ENCODE data around the gene NPAS3.

Gene NPAS3

GRCh38 chr14:33194551-33194950 lies 255.9 kb downstream of the NPAS3 start:
- no peak for TF ChIP-seq CTCF (IDR thresholded peaks at IDR 0.05; ENCODE audit: low read depth, low read length, missing control alignments)
- H3K4me3 ChIP-seq (ENCODE audit: low read depth, low read length): no peak overlapping the region
- no peak overlapping the region for H3K27ac ChIP-seq
- no peaks in the 10 kb centered on the region for H3K36me3 ChIP-seq (replicated peaks)
- H3K27me3 ChIP-seq (replicated peaks): no peaks in the 10 kb centered on the region
- DNase-seq: no peak
- in situ Hi-C loops (cut with HindIII; ENCODE audit: low pct_ligation_motif_present, low sequenced_read_pairs): no loop called here

GRCh38 chr14:33198684-33199083 lies 260.0 kb downstream of the NPAS3 start:
- H3K27me3 ChIP-seq (replicated peaks): no peaks in the 10 kb centered on the region
- H3K36me3 ChIP-seq (replicated peaks): no peaks in the 10 kb centered on the region
- H3K4me3 ChIP-seq (ENCODE audit: low read depth, low read length): no peak overlapping the region
- no peak for DNase-seq
- in situ Hi-C loops (cut with HindIII; ENCODE audit: low pct_ligation_motif_present, low sequenced_read_pairs): no loop called here
- TF ChIP-seq CTCF (IDR thresholded peaks at IDR 0.05; ENCODE audit: low read depth, low read length, missing control alignments): no peak
- no peak overlapping the region for H3K27ac ChIP-seq

GRCh38 chr14:33201116-33201515 lies 262.4 kb downstream of the NPAS3 start:
- Histone ChIP-seq H3K4me3 (ENCODE audit: low read depth, low read length) (no peak overlapping the region), H3K27ac (no peak overlapping the region), H3K36me3 (replicated peaks) (no peaks in the 10 kb centered on the region), H3K27me3 (replicated peaks) (no peaks in the 10 kb centered on the region)
- in situ Hi-C loops (cut with HindIII; ENCODE audit: low pct_ligation_motif_present, low sequenced_read_pairs): no loop called here
- no peak for TF ChIP-seq CTCF (IDR thresholded peaks at IDR 0.05; ENCODE audit: low read depth, low read length, missing control alignments)
- DNase-seq: no peak

- TF ChIP-seq CTCF (IDR thresholded peaks at IDR 0.05; ENCODE audit: low read depth, low read length, missing control alignments): no peak
- no peaks in the 10 kb centered on the region for H3K36me3 ChIP-seq (replicated peaks)
- no peaks in the 10 kb centered on the region for H3K27me3 ChIP-seq (replicated peaks)
- no peak overlapping the region for H3K4me3 ChIP-seq (ENCODE audit: low read depth, low read length)
- no peak overlapping the region for H3K27ac ChIP-seq
- in situ Hi-C loops (cut with HindIII; ENCODE audit: low pct_ligation_motif_present, low sequenced_read_pairs): no loop called here
- DNase-seq: no peak
These were observed 268.3 kb downstream of the NPAS3 start for GRCh38 chr14:33206981-33207380.

- Histone ChIP-seq H3K27ac (no peak overlapping the region), H3K4me3 (ENCODE audit: low read depth, low read length) (no peak overlapping the region), H3K36me3 (replicated peaks) (no peaks in the 10 kb centered on the region), H3K27me3 (replicated peaks) (no peaks in the 10 kb centered on the region)
- DNase-seq: no peak
- in situ Hi-C loops (cut with HindIII; ENCODE audit: low pct_ligation_motif_present, low sequenced_read_pairs): no loop called here
- no peak for TF ChIP-seq CTCF (IDR thresholded peaks at IDR 0.05; ENCODE audit: low read depth, low read length, missing control alignments)
These were observed 268.9 kb downstream of the NPAS3 start for GRCh38 chr14:33207467-33208017.

GRCh38 chr14:33210311-33210710 lies 271.6 kb downstream of the NPAS3 start:
- peak; percentile 20 for DNase-seq
- no peak overlapping the region for H3K27ac ChIP-seq
- no peak for TF ChIP-seq CTCF (IDR thresholded peaks at IDR 0.05; ENCODE audit: low read depth, low read length, missing control alignments)

More at GRCh38 chr14:33210311-33210710, 271.6 kb downstream of the NPAS3 start:
- Histone ChIP-seq H3K27me3 (replicated peaks) (no peaks in the 10 kb centered on the region), H3K36me3 (replicated peaks) (no peaks in the 10 kb centered on the region), H3K4me3 (ENCODE audit: low read depth, low read length) (no peak overlapping the region)
- in situ Hi-C loops (cut with HindIII; ENCODE audit: low pct_ligation_motif_present, low sequenced_read_pairs): no loop called here
